Measurements from ENCODE around the gene ZNHIT1.
"Not testable (repeated sequence)": the region's sequence is repeated elsewhere in the genome, so short reads cannot be mapped to it uniquely, and the experiment has no call there.

Gene ZNHIT1

GRCh38 chr7:101179117-101179516, 38.8 kb upstream of the ZNHIT1 start:
- H3K27ac Mint-ChIP-seq = no peak overlapping the region
- no peak for DNase-seq
- no peak for ATAC-seq
- H3K27me3 Mint-ChIP-seq = peaks cover 67% of the 10 kb centered on the region
- no peaks in the 10 kb centered on the region for H3K9me3 Mint-ChIP-seq
- H3K36me3 Mint-ChIP-seq (ENCODE audit: low read depth) = no peaks in the 10 kb centered on the region
- no peak overlapping the region for H3K4me3 Mint-ChIP-seq
- peaks cover 13% of the 10 kb centered on the region for H3K4me1 Mint-ChIP-seq

GRCh38 chr7:101179713-101180112, 38.3 kb upstream of the ZNHIT1 start:
- Mint-ChIP-seq H3K27me3 (peaks cover 65% of the 10 kb centered on the region), H3K36me3 (ENCODE audit: low read depth) (no peaks in the 10 kb centered on the region), H3K9me3 (no peaks in the 10 kb centered on the region), H3K4me3 (no peak overlapping the region), H3K27ac (no peak overlapping the region), H3K4me1 (peaks cover 11% of the 10 kb centered on the region)
- ATAC-seq = no peak
- no peak for DNase-seq

GRCh38 chr7:101180130-101180755, 37.7 kb upstream of the ZNHIT1 start, which contains the start of gene NAT16:
Gene NAT16, minus strand, starts transcription at chr7:101180293. Its CDS starts 5,486 bp downstream, at chr7:101174807.
- H3K36me3 Mint-ChIP-seq (ENCODE audit: low read depth) = no peaks in the 10 kb centered on the region
- H3K9me3 Mint-ChIP-seq = no peaks in the 10 kb centered on the region
- H3K27ac Mint-ChIP-seq = no peak within 1 kb of the TSS
- no peak within 1 kb of the TSS for H3K4me3 Mint-ChIP-seq
- H3K27me3 Mint-ChIP-seq = peaks cover 64% of the 10 kb centered on the region
- peaks cover 11% of the 10 kb centered on the region for H3K4me1 Mint-ChIP-seq
- ATAC-seq (no peak), DNase-seq (no peak)

- peaks cover 40% of the 10 kb centered on the region for H3K27me3 Mint-ChIP-seq
- no peak for DNase-seq
- H3K9me3 Mint-ChIP-seq = no peaks in the 10 kb centered on the region
- H3K4me1 Mint-ChIP-seq = peaks cover 9% of the 10 kb centered on the region
- H3K27ac Mint-ChIP-seq = no peak overlapping the region
- no peak overlapping the region for H3K4me3 Mint-ChIP-seq
- ATAC-seq = no peak
- H3K36me3 Mint-ChIP-seq (ENCODE audit: low read depth) = no peaks in the 10 kb centered on the region
These were observed 32.6 kb upstream of the ZNHIT1 start for GRCh38 chr7:101185258-101185839.

GRCh38 chr7:101186194-101186593, 31.8 kb upstream of the ZNHIT1 start:
- no peak overlapping the region for H3K27ac Mint-ChIP-seq
- ATAC-seq (no peak), DNase-seq (no peak)
- H3K4me1 Mint-ChIP-seq = peaks cover 4% of the 10 kb centered on the region
- H3K4me3 Mint-ChIP-seq = no peak overlapping the region
- H3K9me3 Mint-ChIP-seq = no peaks in the 10 kb centered on the region
- H3K27me3 Mint-ChIP-seq = peaks cover 33% of the 10 kb centered on the region
- H3K36me3 Mint-ChIP-seq (ENCODE audit: low read depth) = no peaks in the 10 kb centered on the region

- Mint-ChIP-seq H3K4me1 (peaks cover 4% of the 10 kb centered on the region), H3K4me3 (no peak overlapping the region), H3K9me3 (no peaks in the 10 kb centered on the region), H3K36me3 (ENCODE audit: low read depth) (no peaks in the 10 kb centered on the region), H3K27ac (no peak overlapping the region), H3K27me3 (peaks cover 31% of the 10 kb centered on the region)
- no peak for DNase-seq
- no peak for ATAC-seq
These were observed 31.0 kb upstream of the ZNHIT1 start for GRCh38 chr7:101186844-101187428.

GRCh38 chr7:101189109-101189508, 28.9 kb upstream of the ZNHIT1 start:
- no peak for DNase-seq
- Mint-ChIP-seq H3K36me3 (ENCODE audit: low read depth) (no peaks in the 10 kb centered on the region), H3K27me3 (peaks cover 26% of the 10 kb centered on the region), H3K4me3 (no peak overlapping the region), H3K4me1 (no peaks in the 10 kb centered on the region), H3K9me3 (no peaks in the 10 kb centered on the region), H3K27ac (no peak overlapping the region)
- ATAC-seq = no peak

GRCh38 chr7:101195884-101196283, 22.1 kb upstream of the ZNHIT1 start:
- no peak for ATAC-seq
- DNase-seq = no peak
- Mint-ChIP-seq H3K9me3 (no peaks in the 10 kb centered on the region), H3K4me1 (no peaks in the 10 kb centered on the region), H3K4me3 (no peak overlapping the region), H3K27me3 (peaks cover 19% of the 10 kb centered on the region), H3K36me3 (ENCODE audit: low read depth) (no peaks in the 10 kb centered on the region), H3K27ac (no peak overlapping the region)

GRCh38 chr7:101197991-101198390, 20.0 kb upstream of the ZNHIT1 start:
- no peak overlapping the region for H3K27ac Mint-ChIP-seq
- no peak overlapping the region for H3K4me3 Mint-ChIP-seq
- H3K4me1 Mint-ChIP-seq = no peaks in the 10 kb centered on the region
- no peaks in the 10 kb centered on the region for H3K9me3 Mint-ChIP-seq
- no peaks in the 10 kb centered on the region for H3K36me3 Mint-ChIP-seq (ENCODE audit: low read depth)
- H3K27me3 Mint-ChIP-seq = peaks cover 32% of the 10 kb centered on the region
- no peak for ATAC-seq
- DNase-seq = no peak

- Mint-ChIP-seq H3K27me3 (peaks cover 33% of the 10 kb centered on the region), H3K9me3 (no peaks in the 10 kb centered on the region), H3K27ac (no peak overlapping the region), H3K36me3 (ENCODE audit: low read depth) (no peaks in the 10 kb centered on the region), H3K4me3 (no peak overlapping the region), H3K4me1 (no peaks in the 10 kb centered on the region)
- DNase-seq (no peak), ATAC-seq (no peak)
These were observed 19.5 kb upstream of the ZNHIT1 start for GRCh38 chr7:101198476-101198875.

GRCh38 chr7:101199522-101199921, 18.4 kb upstream of the ZNHIT1 start:
- DNase-seq; H3K27ac Mint-ChIP-seq; H3K36me3 Mint-ChIP-seq (ENCODE audit: low read depth); H3K4me1 Mint-ChIP-seq; H3K4me3 Mint-ChIP-seq; ATAC-seq; H3K9me3 Mint-ChIP-seq: not testable (repeated sequence)
- H3K27me3 Mint-ChIP-seq = peaks cover 33% of the 10 kb centered on the region

GRCh38 chr7:101200504-101200861, 17.5 kb upstream of the ZNHIT1 start:
- H3K4me1 Mint-ChIP-seq = peaks cover 2% of the 10 kb centered on the region
- no peaks in the 10 kb centered on the region for H3K9me3 Mint-ChIP-seq
- H3K27me3 Mint-ChIP-seq = peaks cover 30% of the 10 kb centered on the region
- DNase-seq (no peak), ATAC-seq (no peak)
- H3K27ac Mint-ChIP-seq = no peak overlapping the region
- H3K36me3 Mint-ChIP-seq (ENCODE audit: low read depth) = no peaks in the 10 kb centered on the region
- no peak overlapping the region for H3K4me3 Mint-ChIP-seq

- no peak for DNase-seq
- H3K9me3 Mint-ChIP-seq = no peaks in the 10 kb centered on the region
- H3K36me3 Mint-ChIP-seq (ENCODE audit: low read depth) = no peaks in the 10 kb centered on the region
- no peak within 1 kb of the TSS for H3K4me3 Mint-ChIP-seq
- ATAC-seq = no peak
- H3K27me3 Mint-ChIP-seq = peaks cover 30% of the 10 kb centered on the region
- H3K4me1 Mint-ChIP-seq = peaks cover 2% of the 10 kb centered on the region
- no peak within 1 kb of the TSS for H3K27ac Mint-ChIP-seq
These were observed 16.9 kb upstream of the ZNHIT1 start, which contains the start of gene MOGAT3 for GRCh38 chr7:101200862-101201599. Gene MOGAT3, minus strand, starts transcription at chr7:101201036. Its CDS starts 182 bp downstream, at chr7:101200854.

GRCh38 chr7:101201695-101202602, 16.0 kb upstream of the ZNHIT1 start:
- H3K36me3 Mint-ChIP-seq (ENCODE audit: low read depth) = no peaks in the 10 kb centered on the region

More at GRCh38 chr7:101201695-101202602, 16.0 kb upstream of the ZNHIT1 start:
- H3K27me3 Mint-ChIP-seq = peaks cover 30% of the 10 kb centered on the region
- H3K4me1 Mint-ChIP-seq = peaks cover 2% of the 10 kb centered on the region
- H3K27ac Mint-ChIP-seq = no peak overlapping the region
- no peaks in the 10 kb centered on the region for H3K9me3 Mint-ChIP-seq
- ATAC-seq (no peak), DNase-seq (no peak)
- H3K4me3 Mint-ChIP-seq = no peak overlapping the region
